OCI-LY7 (cell line): ENCODE measurements around the gene FAM136A.

ENCODE experiments used
- CTCF ChIP-seq: fragments of 200-600 bp; sonication (generic); conservative IDR thresholded peaks from 2 replicates; pipeline ENCODE4 v1.5.1; 2014; ENCODE audit warnings: mild to moderate bottlenecking, antibody characterized with exemption, low read length, moderate library complexity, mixed read lengths
- EZH2phosphoT487 ChIP-seq: fragments of 200-600 bp; sonication (generic); IDR thresholded peaks from 2 replicates; pipeline ENCODE4 v1.6.1; 2018; ENCODE audit warnings: low read depth, borderline replicate concordance, mild to moderate bottlenecking, mixed run types, antibody characterized with exemption, low read length, moderate library complexity, mixed read lengths

GRCh38 chr2:70312560-70312959 is 10.7 kb upstream of the FAM136A start:
- TF ChIP-seq CTCF = no peak
- TF ChIP-seq EZH2phosphoT487 = no peak
